Natural killer cell treated with Interleukin-12 subunit alpha and Interleukin-12 subunit beta and Interleukin-15 and Interleukin-18, amount 100 ng/mL, for 72 hours (primary cell): ENCODE measurements around the gene VLDLR. TPM values are rescaled to one million over a fixed set of nuclear protein-coding genes. Genes with fewer than 3 reads are reported as not detected.
"Not testable (repeated sequence)": the region's sequence is repeated elsewhere in the genome, so short reads cannot be mapped to it uniquely, and the experiment has no call there.

ENCODE experiments used
- ATAC-seq, 2 donors: fragments of 150-1000 bp; cut with Tn5 transposase in 1 of 2; sonication (Bioruptor Pico), chemical (Tn5 transposase) in 1 of 2; 2 replicates each; pipeline ENCODE4 v1.10.0; 2021
- DNase-seq: peaks from one replicate; pipeline ENCODE4 v3.0.0; 2022; ENCODE audit warnings: low spot score
- H3K27ac Mint-ChIP-seq, 2 donors: 1 replicate in 1 of 2; 2 replicates in 1 of 2; pipeline ENCODE4 v1.8.0; 2022; ENCODE audit warnings: mixed read lengths in 2 of 2, mild to moderate bottlenecking in 1 of 2, moderate library complexity in 1 of 2
- H3K27me3 Mint-ChIP-seq, 2 donors: 1 replicate in 1 of 2; 2 replicates in 1 of 2; pipeline ENCODE4 v1.8.0; 2022; ENCODE audit warnings: mixed read lengths in 2 of 2
- H3K36me3 Mint-ChIP-seq: one replicate; pipeline ENCODE4 v1.8.0; 2022; ENCODE audit warnings: mixed read lengths
- H3K4me1 Mint-ChIP-seq, 2 donors: 1 replicate in 1 of 2; 2 replicates in 1 of 2; pipeline ENCODE4 v1.8.0; 2022; ENCODE audit warnings: low read depth in 2 of 2, mixed read lengths in 2 of 2, mild to moderate bottlenecking in 1 of 2
- H3K4me3 Mint-ChIP-seq: one replicate; pipeline ENCODE4 v1.8.0; 2022; ENCODE audit warnings: mixed read lengths
- H3K9me3 Mint-ChIP-seq: 2 replicates; pipeline ENCODE4 v1.8.0; 2022; ENCODE audit warnings: mixed read lengths
- total RNA-seq, 2 donors: library from RNA; stranded (reverse); gene quantifications; one replicate each; pipeline ENCODE4 v1.2.3, GENCODE V29; 2022

The VLDLR gene
- total RNA-seq, 2 donors from 2014 or later = 5.9 to 20.3 TPM

DNA sequence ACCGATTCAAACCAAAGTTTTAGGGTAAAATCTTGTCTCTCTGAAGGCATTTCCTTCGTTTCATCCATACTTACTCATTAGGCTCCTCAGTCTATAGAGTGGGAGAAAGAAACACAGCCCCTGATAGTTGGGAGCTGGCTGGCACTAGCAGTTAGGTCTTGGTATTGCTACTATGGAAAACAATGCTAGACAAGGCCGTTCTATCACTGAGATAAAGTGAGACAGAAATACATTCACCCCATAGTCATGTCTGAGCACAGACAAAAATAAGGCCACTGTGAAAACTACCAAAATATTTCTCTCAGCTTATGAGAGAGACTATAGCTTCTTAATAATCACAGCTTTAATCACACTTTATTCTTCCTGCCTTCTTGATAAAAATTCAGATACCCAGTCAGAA is 67.0 kb downstream of the VLDLR start:
- Mint-ChIP-seq H3K9me3 (no peaks in the 10 kb centered on the region), H3K4me1 (no peaks in the 10 kb centered on the region), H3K27ac (no peak overlapping the region), H3K27me3 (no peaks in the 10 kb centered on the region), H3K4me3 (no peak overlapping the region), H3K36me3 (no peaks in the 10 kb centered on the region)
- DNase-seq (no peak), ATAC-seq (no peak)

DNA sequence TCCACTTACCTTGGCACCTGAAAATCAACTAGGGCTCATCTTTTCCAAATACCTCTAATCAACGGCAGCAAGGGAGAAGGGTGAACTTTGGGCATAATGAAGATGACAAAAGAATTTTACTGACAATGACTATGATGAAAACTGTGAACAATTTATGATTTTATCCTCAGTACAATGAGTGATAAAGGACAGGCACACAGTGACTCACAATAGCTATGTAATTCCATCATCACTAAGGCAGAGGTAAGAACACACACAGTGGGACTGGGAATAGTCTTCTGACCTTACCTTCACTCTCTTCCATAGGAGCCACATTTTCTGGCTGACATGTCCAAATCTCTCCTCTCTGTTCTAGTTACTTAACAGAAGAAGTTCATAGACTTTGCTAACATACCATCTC is 69.6 kb downstream of the VLDLR start:
- no peaks in the 10 kb centered on the region for H3K4me1 Mint-ChIP-seq
- H3K27ac Mint-ChIP-seq = no peak overlapping the region
- no peak overlapping the region for H3K4me3 Mint-ChIP-seq
- no peak for DNase-seq
- H3K9me3 Mint-ChIP-seq = no peaks in the 10 kb centered on the region
- H3K27me3 Mint-ChIP-seq = no peaks in the 10 kb centered on the region
- ATAC-seq = no peak
- H3K36me3 Mint-ChIP-seq = no peaks in the 10 kb centered on the region

GRCh38 chr9:2691626-2692025 is 70.0 kb downstream of the VLDLR start:
- Mint-ChIP-seq H3K27me3 (no peaks in the 10 kb centered on the region), H3K4me1 (no peaks in the 10 kb centered on the region), H3K4me3 (no peak overlapping the region), H3K9me3 (no peaks in the 10 kb centered on the region), H3K27ac (no peak overlapping the region), H3K36me3 (no peaks in the 10 kb centered on the region)
- no peak for DNase-seq
- ATAC-seq = no peak

DNA sequence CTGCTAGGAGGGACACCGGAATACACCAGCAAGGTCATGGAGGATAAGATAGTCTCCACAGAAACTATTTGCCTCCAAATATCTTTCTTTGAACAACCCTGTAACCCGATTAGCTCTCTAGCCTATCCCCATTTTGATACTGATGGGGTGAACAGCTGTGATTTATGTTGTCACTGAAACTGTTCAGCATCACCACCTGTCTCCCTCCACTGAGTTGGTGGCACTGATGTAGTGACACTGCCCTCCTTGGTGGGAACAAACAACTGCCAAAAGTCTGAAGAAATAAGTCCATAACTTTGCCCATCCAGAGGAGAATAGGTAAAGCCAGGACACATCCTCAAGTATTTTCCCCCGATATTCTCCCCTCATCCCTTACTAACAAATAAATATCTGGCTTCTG is 71.5 kb downstream of the VLDLR start:
- Mint-ChIP-seq H3K9me3 (no peaks in the 10 kb centered on the region), H3K27me3 (no peaks in the 10 kb centered on the region), H3K27ac (no peak overlapping the region), H3K4me3 (no peak overlapping the region), H3K36me3 (no peaks in the 10 kb centered on the region), H3K4me1 (no peaks in the 10 kb centered on the region)
- DNase-seq (no peak), ATAC-seq (no peak)

- Mint-ChIP-seq H3K4me1 (no peaks in the 10 kb centered on the region), H3K9me3 (no peaks in the 10 kb centered on the region)
- no peak for ATAC-seq
These were observed 75.9 kb downstream of the VLDLR start for GRCh38 chr9:2697492-2697891.

DNA sequence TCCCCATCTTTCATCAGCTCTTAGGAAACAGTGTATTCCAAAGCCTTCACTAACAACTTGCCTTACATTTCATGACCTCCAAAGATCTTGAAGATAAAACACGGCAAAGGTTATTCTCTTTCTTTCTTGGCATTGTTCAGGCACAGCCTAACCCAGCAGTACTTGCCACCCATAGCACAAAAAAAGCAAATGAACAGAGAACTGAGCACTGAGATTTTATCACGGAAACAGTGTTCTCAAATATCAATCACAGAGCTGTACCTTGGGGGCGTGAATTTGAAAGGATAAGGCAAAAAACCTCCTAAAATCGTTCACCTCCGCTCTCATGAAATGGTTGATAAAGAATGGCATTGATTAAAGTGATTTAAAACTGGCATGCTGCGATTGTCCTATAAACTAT is 78.8 kb downstream of the VLDLR start:
- no peaks in the 10 kb centered on the region for H3K27me3 Mint-ChIP-seq
- no peak for DNase-seq
- no peaks in the 10 kb centered on the region for H3K4me1 Mint-ChIP-seq
- no peak for ATAC-seq
- H3K27ac Mint-ChIP-seq = no peak overlapping the region
- no peaks in the 10 kb centered on the region for H3K9me3 Mint-ChIP-seq
- H3K4me3 Mint-ChIP-seq = no peak overlapping the region
- H3K36me3 Mint-ChIP-seq = no peaks in the 10 kb centered on the region

More at GRCh38 chr9:2697492-2697891, 75.9 kb downstream of the VLDLR start:
- no peaks in the 10 kb centered on the region for H3K27me3 Mint-ChIP-seq
- no peak overlapping the region for H3K27ac Mint-ChIP-seq
- no peak for DNase-seq
- no peaks in the 10 kb centered on the region for H3K36me3 Mint-ChIP-seq
- no peak overlapping the region for H3K4me3 Mint-ChIP-seq

GRCh38 chr9:2700909-2701550 is 79.4 kb downstream of the VLDLR start:
- no peaks in the 10 kb centered on the region for H3K36me3 Mint-ChIP-seq
- H3K4me1 Mint-ChIP-seq = no peaks in the 10 kb centered on the region
- H3K9me3 Mint-ChIP-seq = no peaks in the 10 kb centered on the region

GRCh38 chr9:2704504-2704903 is 82.9 kb downstream of the VLDLR start:
- no peak for DNase-seq
- Mint-ChIP-seq H3K9me3 (no peaks in the 10 kb centered on the region), H3K27me3 (no peaks in the 10 kb centered on the region), H3K4me1 (no peaks in the 10 kb centered on the region), H3K36me3 (no peaks in the 10 kb centered on the region), H3K27ac (no peak overlapping the region), H3K4me3 (no peak overlapping the region)
- ATAC-seq = no peak

More at GRCh38 chr9:2700909-2701550, 79.4 kb downstream of the VLDLR start:
- Mint-ChIP-seq H3K27ac (no peak overlapping the region), H3K4me3 (no peak overlapping the region), H3K27me3 (no peaks in the 10 kb centered on the region)
- DNase-seq (no peak), ATAC-seq (no peak)

DNA sequence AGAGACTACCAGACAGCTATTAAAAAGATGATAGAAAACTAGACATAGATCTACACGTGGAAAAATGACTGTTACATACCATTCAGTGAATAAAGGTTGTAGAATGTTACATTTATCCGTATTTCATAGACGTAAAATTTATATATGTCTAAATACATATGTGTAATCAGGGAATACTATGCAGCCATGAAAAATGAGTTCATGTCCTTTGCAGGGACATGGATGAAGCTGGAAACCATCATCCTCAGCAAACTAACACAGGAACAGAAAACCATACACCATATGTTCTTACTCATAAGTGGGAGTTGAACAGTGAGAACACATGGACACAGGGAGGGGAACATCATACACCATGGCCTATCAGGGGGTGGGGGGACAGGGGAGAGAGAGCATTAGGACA is 85.7 kb downstream of the VLDLR start:
- H3K4me3 Mint-ChIP-seq, DNase-seq: not testable (repeated sequence)

More for the DNA sequence above, 85.7 kb downstream of the VLDLR start:
- ATAC-seq, H3K4me1 Mint-ChIP-seq, H3K36me3 Mint-ChIP-seq, H3K27me3 Mint-ChIP-seq, H3K27ac Mint-ChIP-seq, H3K9me3 Mint-ChIP-seq: not testable (repeated sequence)

Other genes with a start within 250 kb of the VLDLR start
- not detected for gene KCNV2, start 95.7 kb downstream of the VLDLR start, total RNA-seq
- gene PUM3, start 222.3 kb downstream of the VLDLR start, total RNA-seq = 100 to 1,000 TPM in 1 of 2 donors, 10 to 100 TPM in 1; 82.9 to 167 TPM